ENCODE data around the gene EDAR. TPM values are rescaled to one million over a fixed set of nuclear protein-coding genes. Genes with fewer than 3 reads are reported as not detected.

EDAR gene
- total and polyA plus RNA-seq, 9 of the 15 experiments (the other 6 are each of a cell fraction or from before 2014, with no cell fraction given): 0.01 TPM; not detected in 8

- TF ChIP-seq ZBTB33 (CRISPR knock-in tag; IDR thresholded peaks at IDR 0.05) (no peak), WHSC1 (IDR thresholded peaks at IDR 0.05; ENCODE audit: low read length) (no peak)
Observed at GRCh38 chr2:108946442-108946841, 42.6 kb downstream of the EDAR start (continued).

- POLR2A ChIA-PET: no interaction called here
- intact Hi-C loops (cut with micrococcal nuclease): no loop called here
- no peaks in the 10 kb centered on the region for H3K36me3 ChIP-seq (ENCODE audit: control insufficient read depth, insufficient read depth, low read length)
- TF ChIP-seq HEY1 (CRISPR knock-in tag; IDR thresholded peaks at IDR 0.05; ENCODE audit: borderline replicate concordance): no peak
- TF ChIP-seq POLR3A (IDR thresholded peaks at IDR 0.05; ENCODE audit: borderline replicate concordance, extremely low read depth, insufficient read depth, insufficient read length): no peak
- no peak for TF ChIP-seq NFE2 (IDR thresholded peaks at IDR 0.05; ENCODE audit: low read depth)
- ATAC-seq (no peak), DNase-seq (ENCODE audit: extremely low read depth in 1 of 4, low spot score in 3 of 4) (no peak), FAIRE-seq (no peak)
- CTCF ChIA-PET (ENCODE audit: low intra/inter-chr PET ratio): no interaction called here
- H2AFZ ChIP-seq (ENCODE audit: low read depth, low read length): no peak overlapping the region
- no peaks in the 10 kb centered on the region; the same call in 1 of the 2 replicates for H4K20me1 ChIP-seq (replicated peaks; ENCODE audit: control insufficient read depth, insufficient read depth, low read length)
- no peak overlapping the region for H3K4me3 ChIP-seq
- H3K9me3 ChIP-seq (replicated peaks; ENCODE audit: control insufficient read depth, insufficient read depth, low read depth, low read length): no peaks in the 10 kb centered on the region
- H3K4me2 ChIP-seq (ENCODE audit: insufficient read depth, low read length): no peak overlapping the region
- WGBS (ENCODE audit: insufficient coverage, low coverage, missing lambda C conversion rate): 5% methylated on average over 5 of the region's 5 CpGs
- in situ Hi-C loops (cut with MboI): no loop called here
- H3K27me3 ChIP-seq (ENCODE audit: control insufficient read depth in 2 of 2, insufficient read depth in 2 of 2, low read length in 2 of 2): peaks cover 23 to 40% of the 10 kb centered on the region in 2 experiments
- H3K27ac ChIP-seq (ENCODE audit: extremely low read depth, low read depth, low read length): no peak overlapping the region
- peaks cover 0 to 5% of the 10 kb centered on the region in 2 experiments; a peak in 2 of 5 replicates for H3K4me1 ChIP-seq (replicated peaks in 1 of 2; ENCODE audit: control insufficient read depth in 2 of 2, insufficient read depth in 2 of 2, low read length in 2 of 2)
- H3K9me1 ChIP-seq (ENCODE audit: control insufficient read depth, insufficient read depth, low read length): no peaks in the 10 kb centered on the region
- H3K9ac ChIP-seq (ENCODE audit: insufficient read depth in 1 of 2, low read depth in 2 of 2, low read length in 2 of 2): no peak overlapping the region
- BruUV-seq (replicated peaks): no TSS peak
- no peaks in the 10 kb centered on the region for H3K79me2 ChIP-seq (ENCODE audit: control insufficient read depth, insufficient read depth, low read length)
Observed at GRCh38 chr2:108945969-108946368, 43.1 kb downstream of the EDAR start.

All from K562 (cell line).